GM12873 (cell line): ENCODE results near the gene MIX23.
A peak's percentile ranks its signal among the peaks of the same experiment; 100 is the strongest.

Experiments
- TF ChIP-seq, protein P1 (sequence below): IDR thresholded peaks from 2 replicates; pipeline ENCODE4 v1.5.1; 2012; ENCODE audit warnings: low read depth, mild to moderate bottlenecking, moderate library complexity, low read length, control low read depth; ENCODE audit not compliant: insufficient read depth; ENCODE audit errors: missing control alignments

The MIX23 gene

DNA sequence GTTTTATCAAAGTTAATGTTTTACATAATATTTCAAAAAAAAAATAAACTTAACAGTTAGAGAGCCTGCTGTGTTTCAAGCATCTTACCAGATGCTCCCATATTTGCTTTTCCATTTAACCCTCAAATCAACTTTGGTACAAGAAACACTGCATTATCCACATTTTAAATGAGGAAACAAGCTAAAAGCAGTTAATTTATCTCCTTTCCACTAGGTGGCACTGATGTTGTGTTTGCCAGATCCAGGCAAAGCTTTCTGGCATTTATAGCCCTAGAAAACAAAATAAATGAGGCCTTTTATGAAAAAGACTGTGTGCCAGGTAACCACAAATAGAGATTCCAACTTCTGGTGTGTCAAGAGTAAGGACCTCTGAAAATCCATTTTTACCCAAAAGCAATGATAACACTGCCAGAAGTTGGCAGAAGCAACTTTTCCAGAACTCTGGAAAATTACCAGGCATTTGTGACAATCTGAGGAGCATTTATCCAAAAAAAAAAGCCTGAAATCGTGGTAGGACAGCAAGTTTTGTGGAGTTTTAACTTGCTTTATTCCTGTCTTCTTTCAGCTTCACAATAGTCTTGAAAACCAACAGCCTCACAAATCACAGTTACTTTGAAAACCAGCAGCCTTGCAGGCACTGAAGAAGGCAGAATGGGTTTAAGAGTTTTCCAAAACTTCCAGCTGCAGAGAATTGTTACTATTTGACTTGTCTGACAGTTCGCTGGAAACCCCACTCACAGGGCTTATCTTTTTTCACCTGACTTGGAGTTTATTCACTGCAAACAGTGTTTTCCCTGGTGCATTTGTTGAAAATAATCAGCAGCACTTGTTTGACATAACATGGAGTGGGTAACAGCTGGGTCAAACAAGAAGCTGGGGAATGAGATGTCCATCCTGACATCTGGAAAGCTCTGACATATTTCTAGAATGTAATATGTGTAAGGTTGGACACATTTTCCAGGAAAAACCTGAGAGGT is 10.1 kb upstream of the MIX23 start:
- TF ChIP-seq, protein P1, sequence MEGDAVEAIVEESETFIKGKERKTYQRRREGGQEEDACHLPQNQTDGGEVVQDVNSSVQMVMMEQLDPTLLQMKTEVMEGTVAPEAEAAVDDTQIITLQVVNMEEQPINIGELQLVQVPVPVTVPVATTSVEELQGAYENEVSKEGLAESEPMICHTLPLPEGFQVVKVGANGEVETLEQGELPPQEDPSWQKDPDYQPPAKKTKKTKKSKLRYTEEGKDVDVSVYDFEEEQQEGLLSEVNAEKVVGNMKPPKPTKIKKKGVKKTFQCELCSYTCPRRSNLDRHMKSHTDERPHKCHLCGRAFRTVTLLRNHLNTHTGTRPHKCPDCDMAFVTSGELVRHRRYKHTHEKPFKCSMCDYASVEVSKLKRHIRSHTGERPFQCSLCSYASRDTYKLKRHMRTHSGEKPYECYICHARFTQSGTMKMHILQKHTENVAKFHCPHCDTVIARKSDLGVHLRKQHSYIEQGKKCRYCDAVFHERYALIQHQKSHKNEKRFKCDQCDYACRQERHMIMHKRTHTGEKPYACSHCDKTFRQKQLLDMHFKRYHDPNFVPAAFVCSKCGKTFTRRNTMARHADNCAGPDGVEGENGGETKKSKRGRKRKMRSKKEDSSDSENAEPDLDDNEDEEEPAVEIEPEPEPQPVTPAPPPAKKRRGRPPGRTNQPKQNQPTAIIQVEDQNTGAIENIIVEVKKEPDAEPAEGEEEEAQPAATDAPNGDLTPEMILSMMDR = peak; percentile 67

DNA sequence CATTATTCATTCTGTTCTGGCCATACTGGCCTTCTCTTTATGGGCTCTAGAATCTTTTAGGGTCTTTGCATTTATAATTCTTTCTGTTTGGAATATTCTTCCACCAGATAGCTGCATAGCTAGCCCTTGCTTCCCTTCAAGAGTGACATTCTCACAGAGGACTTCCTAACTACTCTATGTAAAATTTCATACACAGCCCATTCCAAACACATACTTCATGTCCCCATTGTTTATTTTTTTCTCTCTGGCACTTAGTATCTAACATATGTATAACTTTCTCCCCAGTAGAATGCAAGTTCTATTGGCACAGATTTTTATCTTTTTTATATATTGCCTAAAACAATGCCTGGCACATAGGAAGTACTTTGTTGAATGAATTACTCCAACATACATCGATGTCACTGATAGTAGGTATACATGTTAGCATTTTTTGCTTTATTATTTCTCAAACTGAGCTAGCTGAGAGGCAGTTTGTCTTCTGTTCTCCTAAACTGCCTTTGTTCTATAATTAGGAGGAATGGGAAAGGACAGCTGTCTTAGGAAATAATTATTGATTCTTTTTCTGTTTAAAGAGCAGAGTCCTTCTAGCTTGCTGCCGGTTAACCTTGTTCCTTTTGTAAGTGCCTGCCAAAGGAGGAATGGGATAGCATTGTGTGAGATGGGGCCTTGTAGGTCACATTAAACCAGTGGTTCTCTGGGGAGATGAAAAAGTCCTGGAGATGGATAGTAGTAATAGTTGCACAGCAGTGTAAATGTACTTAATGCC is 8.8 kb upstream of the MIX23 start:
- TF ChIP-seq, protein P1 = no peak

GRCh38 chr3:122390665-122391064 is 7.6 kb upstream of the MIX23 start:
- TF ChIP-seq, protein P1 = no peak

DNA sequence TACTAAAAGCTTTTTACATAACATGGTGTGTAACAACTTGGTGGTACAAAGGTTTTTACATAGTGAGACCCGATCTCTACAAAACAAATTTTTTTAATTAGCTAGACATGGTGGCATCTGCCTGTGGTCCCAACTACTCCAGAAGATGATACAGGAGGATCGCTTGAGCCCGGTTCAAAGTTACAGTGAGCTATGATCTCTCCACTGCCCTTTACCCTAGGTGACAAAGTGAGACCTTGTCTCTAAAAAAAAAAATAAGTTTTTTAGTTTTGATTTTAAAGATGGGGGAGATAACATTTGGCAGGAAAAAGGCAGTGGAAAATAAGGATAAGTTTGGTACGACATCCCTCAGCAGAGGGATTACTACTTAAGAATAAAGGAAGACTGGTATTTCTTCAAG is 6.9 kb upstream of the MIX23 start:
- TF ChIP-seq, protein P1 = no peak

DNA sequence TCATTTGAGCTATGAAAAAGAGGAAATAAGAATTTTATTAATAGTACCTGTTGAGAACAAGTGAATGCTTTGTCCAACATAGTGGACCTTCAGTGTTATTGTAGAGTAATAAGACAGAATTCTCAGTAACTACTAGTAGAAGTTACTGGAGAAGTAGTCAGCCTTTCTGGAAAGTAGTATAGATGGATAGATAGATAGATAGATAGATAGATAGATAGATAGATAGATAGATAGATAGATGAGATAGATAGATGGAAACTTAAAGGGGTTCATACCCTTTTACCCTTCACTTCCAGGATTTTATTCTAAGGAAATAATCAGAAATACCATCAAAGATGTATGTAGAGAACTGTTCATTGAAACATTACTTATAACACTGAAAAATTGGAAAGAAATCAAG is 6.2 kb upstream of the MIX23 start:
- TF ChIP-seq, protein P1 = no peak

DNA sequence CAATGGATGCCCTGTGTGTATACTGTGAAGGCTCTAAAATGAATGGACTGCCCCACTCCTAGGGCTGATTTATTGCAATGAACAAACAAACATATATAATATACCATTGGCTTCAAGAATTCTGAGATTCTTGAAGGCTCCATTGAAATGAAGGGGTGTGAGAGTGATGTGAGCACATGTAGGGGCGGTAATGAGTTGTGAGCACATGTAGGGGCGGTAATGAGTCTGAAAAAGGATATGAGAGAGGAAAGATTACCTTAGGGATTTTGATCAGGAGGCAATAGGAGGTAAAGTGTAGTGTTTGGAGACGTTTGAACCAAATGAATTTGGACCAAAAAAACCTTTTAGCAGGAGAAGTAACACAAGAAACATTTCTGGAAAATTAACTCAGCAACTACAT is 4.7 kb upstream of the MIX23 start:
- TF ChIP-seq, protein P1 = peak; percentile 5
